ENCODE results near the gene ADCY5. TPM values are rescaled to one million over a fixed set of nuclear protein-coding genes. Genes with fewer than 3 reads are reported as not detected.

The ADCY5 gene
- polyA plus RNA-seq, 2 of the 4 experiments (the other 2 are of a cell fraction), result 0.57 to 0.68 TPM

DNA sequence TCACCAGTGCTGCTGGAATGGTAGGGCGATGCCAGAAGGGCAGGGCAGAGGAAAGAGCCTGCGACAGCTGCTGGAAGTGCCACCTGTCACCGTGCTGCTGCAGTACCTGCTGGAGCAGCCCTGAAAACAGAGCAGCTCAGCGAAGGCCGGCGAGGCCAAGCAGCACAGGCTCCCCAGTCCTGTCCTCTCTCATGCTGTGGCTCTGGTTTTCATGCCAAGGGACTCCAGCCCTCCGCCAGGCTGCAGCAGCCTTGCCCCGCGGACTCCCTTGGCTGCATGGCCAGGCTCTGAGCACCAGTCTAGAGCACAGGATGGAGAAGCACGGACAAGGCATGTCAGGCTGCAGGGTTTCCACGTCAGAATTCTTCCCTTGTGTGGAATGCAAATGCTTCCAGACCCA, 43.9 kb downstream of the ADCY5 start:
- CTCF ChIA-PET, result no interaction called here
- Histone ChIP-seq H3K4me2 (no peak overlapping the region), H3K9me3 (no peaks in the 10 kb centered on the region), H3K27ac (no peak overlapping the region), H3K4me1 (peaks cover 10% of the 10 kb centered on the region), H3K4me3 (no peak overlapping the region)
- DNase-seq (ENCODE audit: low read depth in 1 of 2, low spot score in 1 of 2), result no peak
- FAIRE-seq, result no peak
- 59% methylated on average over 6 of the region's 11 CpGs for WGBS (ENCODE audit: missing lambda C conversion rate)
- TF ChIP-seq SREBF2 (IDR thresholded peaks at IDR 0.05) (no peak), HOXB13 (CRISPR knock-in tag; IDR thresholded peaks at IDR 0.05; ENCODE audit: low read depth) (no peak), SMC3 (IDR thresholded peaks at IDR 0.05) (no peak), MYC (IDR thresholded peaks at IDR 0.05; ENCODE audit: borderline replicate concordance, low read length) (no peak), CHD4 (IDR thresholded peaks at IDR 0.05; ENCODE audit: borderline replicate concordance) (no peak), NPAS2 (CRISPR knock-in tag; IDR thresholded peaks at IDR 0.05; ENCODE audit: borderline replicate concordance) (no peak), NFE2L2 (conservative IDR thresholded peaks at IDR 0.05; ENCODE audit: low read length) (no peak), RFX5 (IDR thresholded peaks at IDR 0.05) (no peak), CHD2 (IDR thresholded peaks at IDR 0.05; ENCODE audit: low read length, partially characterized antibody) (no peak), POLR2AphosphoS2 (conservative IDR thresholded peaks at IDR 0.05; ENCODE audit: low read length) (no peak), CBX8 (IDR thresholded peaks at IDR 0.05) (no peak), KDM1A (IDR thresholded peaks at IDR 0.05; ENCODE audit: low read depth) (no peak), MAFK (IDR thresholded peaks at IDR 0.05; ENCODE audit: partially characterized antibody) (no peak), ZNF302 (CRISPR knock-in tag; IDR thresholded peaks at IDR 0.05) (no peak)
- TF ChIP-seq, protein P1, sequence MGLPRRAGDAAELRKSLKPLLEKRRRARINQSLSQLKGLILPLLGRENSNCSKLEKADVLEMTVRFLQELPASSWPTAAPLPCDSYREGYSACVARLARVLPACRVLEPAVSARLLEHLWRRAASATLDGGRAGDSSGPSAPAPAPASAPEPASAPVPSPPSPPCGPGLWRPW (IDR thresholded peaks at IDR 0.05), result no peak
- TF ChIP-seq, protein P2, sequence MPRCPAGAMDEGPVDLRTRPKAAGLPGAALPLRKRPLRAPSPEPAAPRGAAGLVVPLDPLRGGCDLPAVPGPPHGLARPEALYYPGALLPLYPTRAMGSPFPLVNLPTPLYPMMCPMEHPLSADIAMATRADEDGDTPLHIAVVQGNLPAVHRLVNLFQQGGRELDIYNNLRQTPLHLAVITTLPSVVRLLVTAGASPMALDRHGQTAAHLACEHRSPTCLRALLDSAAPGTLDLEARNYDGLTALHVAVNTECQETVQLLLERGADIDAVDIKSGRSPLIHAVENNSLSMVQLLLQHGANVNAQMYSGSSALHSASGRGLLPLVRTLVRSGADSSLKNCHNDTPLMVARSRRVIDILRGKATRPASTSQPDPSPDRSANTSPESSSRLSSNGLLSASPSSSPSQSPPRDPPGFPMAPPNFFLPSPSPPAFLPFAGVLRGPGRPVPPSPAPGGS (IDR thresholded peaks at IDR 0.05), result no peak
- TF ChIP-seq, protein P3, sequence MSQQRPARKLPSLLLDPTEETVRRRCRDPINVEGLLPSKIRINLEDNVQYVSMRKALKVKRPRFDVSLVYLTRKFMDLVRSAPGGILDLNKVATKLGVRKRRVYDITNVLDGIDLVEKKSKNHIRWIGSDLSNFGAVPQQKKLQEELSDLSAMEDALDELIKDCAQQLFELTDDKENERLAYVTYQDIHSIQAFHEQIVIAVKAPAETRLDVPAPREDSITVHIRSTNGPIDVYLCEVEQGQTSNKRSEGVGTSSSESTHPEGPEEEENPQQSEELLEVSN (IDR thresholded peaks at IDR 0.05; ENCODE audit: borderline replicate concordance, low read depth), result no peak
- TF ChIP-seq, protein P4, sequence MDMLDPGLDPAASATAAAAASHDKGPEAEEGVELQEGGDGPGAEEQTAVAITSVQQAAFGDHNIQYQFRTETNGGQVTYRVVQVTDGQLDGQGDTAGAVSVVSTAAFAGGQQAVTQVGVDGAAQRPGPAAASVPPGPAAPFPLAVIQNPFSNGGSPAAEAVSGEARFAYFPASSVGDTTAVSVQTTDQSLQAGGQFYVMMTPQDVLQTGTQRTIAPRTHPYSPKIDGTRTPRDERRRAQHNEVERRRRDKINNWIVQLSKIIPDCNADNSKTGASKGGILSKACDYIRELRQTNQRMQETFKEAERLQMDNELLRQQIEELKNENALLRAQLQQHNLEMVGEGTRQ (IDR thresholded peaks at IDR 0.05), result no peak
- ATAC-seq, result no peak
- POLR2A ChIA-PET, result no interaction called here

DNA sequence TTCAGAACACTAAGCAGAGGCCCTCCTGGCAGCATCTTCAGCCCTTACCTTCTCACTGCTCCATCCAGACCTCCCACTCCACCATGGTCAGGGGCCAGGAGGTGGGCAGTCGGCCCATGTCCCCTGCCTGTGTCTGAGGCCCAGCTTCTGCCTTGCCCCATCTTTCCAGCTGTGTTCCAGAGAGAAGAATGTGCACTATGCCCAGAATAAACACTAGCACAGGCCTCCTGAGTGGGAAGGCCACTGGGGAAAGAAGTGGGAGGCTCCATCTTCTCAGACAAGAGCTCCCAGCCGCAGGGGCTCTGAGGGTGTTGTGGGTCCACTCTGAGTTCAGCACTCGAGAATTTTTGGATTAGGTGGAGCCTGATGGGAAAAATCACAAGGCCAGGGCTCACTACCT, 44.5 kb downstream of the ADCY5 start:
- DNase-seq (ENCODE audit: low read depth in 1 of 2, low spot score in 1 of 2), result no peak
- H3K4me3 ChIP-seq, result no peak overlapping the region
- POLR2A ChIA-PET, result no interaction called here
- TF ChIP-seq TP53 (CRISPR knock-in tag; IDR thresholded peaks at IDR 0.05) (no peak), NPAS2 (CRISPR knock-in tag; IDR thresholded peaks at IDR 0.05; ENCODE audit: borderline replicate concordance) (no peak), EHF (CRISPR knock-in tag; IDR thresholded peaks at IDR 0.05) (no peak), ZFP36 (IDR thresholded peaks at IDR 0.05; ENCODE audit: borderline replicate concordance, partially characterized antibody) (no peak), FOSL2 (IDR thresholded peaks at IDR 0.05) (no peak), FOSL2 (CRISPR knock-in tag; IDR thresholded peaks at IDR 0.05) (no peak), HDAC2 (IDR thresholded peaks at IDR 0.05) (no peak), FOXS1 (CRISPR knock-in tag; IDR thresholded peaks at IDR 0.05) (no peak)
- TF ChIP-seq, protein P4 (IDR thresholded peaks at IDR 0.05), result no peak
- TF ChIP-seq, protein P5, sequence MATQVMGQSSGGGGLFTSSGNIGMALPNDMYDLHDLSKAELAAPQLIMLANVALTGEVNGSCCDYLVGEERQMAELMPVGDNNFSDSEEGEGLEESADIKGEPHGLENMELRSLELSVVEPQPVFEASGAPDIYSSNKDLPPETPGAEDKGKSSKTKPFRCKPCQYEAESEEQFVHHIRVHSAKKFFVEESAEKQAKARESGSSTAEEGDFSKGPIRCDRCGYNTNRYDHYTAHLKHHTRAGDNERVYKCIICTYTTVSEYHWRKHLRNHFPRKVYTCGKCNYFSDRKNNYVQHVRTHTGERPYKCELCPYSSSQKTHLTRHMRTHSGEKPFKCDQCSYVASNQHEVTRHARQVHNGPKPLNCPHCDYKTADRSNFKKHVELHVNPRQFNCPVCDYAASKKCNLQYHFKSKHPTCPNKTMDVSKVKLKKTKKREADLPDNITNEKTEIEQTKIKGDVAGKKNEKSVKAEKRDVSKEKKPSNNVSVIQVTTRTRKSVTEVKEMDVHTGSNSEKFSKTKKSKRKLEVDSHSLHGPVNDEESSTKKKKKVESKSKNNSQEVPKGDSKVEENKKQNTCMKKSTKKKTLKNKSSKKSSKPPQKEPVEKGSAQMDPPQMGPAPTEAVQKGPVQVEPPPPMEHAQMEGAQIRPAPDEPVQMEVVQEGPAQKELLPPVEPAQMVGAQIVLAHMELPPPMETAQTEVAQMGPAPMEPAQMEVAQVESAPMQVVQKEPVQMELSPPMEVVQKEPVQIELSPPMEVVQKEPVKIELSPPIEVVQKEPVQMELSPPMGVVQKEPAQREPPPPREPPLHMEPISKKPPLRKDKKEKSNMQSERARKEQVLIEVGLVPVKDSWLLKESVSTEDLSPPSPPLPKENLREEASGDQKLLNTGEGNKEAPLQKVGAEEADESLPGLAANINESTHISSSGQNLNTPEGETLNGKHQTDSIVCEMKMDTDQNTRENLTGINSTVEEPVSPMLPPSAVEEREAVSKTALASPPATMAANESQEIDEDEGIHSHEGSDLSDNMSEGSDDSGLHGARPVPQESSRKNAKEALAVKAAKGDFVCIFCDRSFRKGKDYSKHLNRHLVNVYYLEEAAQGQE (IDR thresholded peaks at IDR 0.05), result no peak
- WGBS (ENCODE audit: missing lambda C conversion rate), result 38% methylated on average over 3 of the region's 3 CpGs
- CTCF ChIA-PET, result interaction anchor here (1.0 kb wide), 1 partner anchor 63 kb away, joined by 3 read pairs; no protein-coding TSS in a partner anchor
- no peak; a peak in 1 of 6 replicates for ATAC-seq
- H3K4me2 ChIP-seq, result no peak overlapping the region
- FAIRE-seq, result no peak
- H3K9me3 ChIP-seq, result no peaks in the 10 kb centered on the region
- peaks cover 4% of the 10 kb centered on the region for H3K4me1 ChIP-seq
- no peak overlapping the region for H3K27ac ChIP-seq

Measured in A549 (cell line).